Transverse colon (tissue), 4 donors: Measurements from ENCODE around the gene SMKR1. TPM values are rescaled to one million over a fixed set of nuclear protein-coding genes. Genes with fewer than 3 reads are reported as not detected.

Experiments used
- DNase-seq: peaks from one replicate; pipeline ENCODE4 v3.0.0-alpha.2; 2019
- H3K27ac ChIP-seq, 4 donors: fragments of 200-600 bp; sonication (generic); 2 replicates each; pipeline ENCODE4 v1.5.1; 2016 to 2018; ENCODE audit warnings: inconsistent platforms in 4 of 4
- H3K27me3 ChIP-seq: fragments of 200-600 bp; sonication (generic); 2 replicates; pipeline ENCODE4 v1.5.1; 2017; ENCODE audit warnings: inconsistent platforms
- H3K36me3 ChIP-seq, 4 donors: fragments of 200-600 bp; sonication (generic); 2 replicates each; pipeline ENCODE4 v1.5.1; 2017 to 2019; ENCODE audit warnings: inconsistent platforms in 4 of 4
- H3K4me1 ChIP-seq, 4 donors: fragments of 200-600 bp; sonication (generic); 2 replicates each; pipeline ENCODE4 v1.5.1; 2017 to 2020; ENCODE audit warnings: inconsistent platforms in 4 of 4
- H3K4me3 ChIP-seq, 4 donors: fragments of 200-600 bp; sonication (generic); 1 replicate in 1 of 4; 2 replicates in 3 of 4; pipeline versions ENCODE4 v1.5.1 to v1.6.1; 2017 to 2019; ENCODE audit warnings: inconsistent platforms in 4 of 4
- H3K9me3 ChIP-seq, 2 donors: fragments of 200-600 bp; sonication (generic); 2 replicates each; pipeline ENCODE4 v1.5.1; 2017 to 2019; ENCODE audit warnings: inconsistent platforms in 2 of 2
- EP300 ChIP-seq: sonication (generic); formaldehyde crosslinking; IDR thresholded peaks from one replicate; pipeline ENCODE4 v1.6.1; 2017; ENCODE audit warnings: antibody characterized with exemption, low read depth
- POLR2A ChIP-seq: fragments of 450-650 bp; IDR thresholded peaks from one replicate; pipeline ENCODE4 v1.6.1; 2016; ENCODE audit warnings: antibody characterized with exemption, mild to moderate bottlenecking, moderate library complexity
- POLR2AphosphoS5 ChIP-seq, 3 donors: sonication (generic); formaldehyde crosslinking; IDR thresholded peaks; one replicate each; pipeline ENCODE4 v1.6.1; 2016; ENCODE audit warnings: antibody characterized with exemption in 3 of 3
- WGBS, 2 donors: methylation state at CpG; one replicate each; pipeline ENCODE4 v1.1.5; 2018; ENCODE audit warnings: low coverage in 1 of 2; 5-methylcytosine and 5-hydroxymethylcytosine counted together
- in situ Hi-C, 4 donors: fragments of 200-750 bp; cut with MboI; loops; one replicate each; pipeline versions ENCODE4 v1.15.0 to v1.15.1; 2017; ENCODE audit warnings: low sequenced_read_pairs in 3 of 4, low pct_ligation_motif_present in 1 of 4, low pct_unique_long_range_greater_than_20kb in 1 of 4
- intact Hi-C: fragments of 100-400 bp; cut with DNase I; formaldehyde crosslinking; loops from one replicate; pipeline ENCODE4 v1.15.1; 2023; ENCODE audit warnings: low total_unique reads
- total RNA-seq, 4 donors: library from RNA; depleted of rRNA; stranded (reverse); fragments of >200 nt; gene quantifications; one replicate each; pipeline ENCODE4 v1.1.0, GENCODE V29; 2016
- TF ChIP-seq, protein P1 (sequence below), 5 experiments: fragments of 200-600 bp in 3 of 5; fragments of 450-650 bp in 2 of 5; sonication (generic) in 3 of 5; IDR thresholded peaks; 1 replicate in 2 of 5; 2 replicates in 3 of 5; pipeline ENCODE4 v1.5.1; 2016 to 2017; ENCODE audit warnings: antibody characterized with exemption in 5 of 5, inconsistent platforms in 3 of 5, mild to moderate bottlenecking in 2 of 5, moderate library complexity in 1 of 5

Gene SMKR1
- not detected for total RNA-seq

DNA sequence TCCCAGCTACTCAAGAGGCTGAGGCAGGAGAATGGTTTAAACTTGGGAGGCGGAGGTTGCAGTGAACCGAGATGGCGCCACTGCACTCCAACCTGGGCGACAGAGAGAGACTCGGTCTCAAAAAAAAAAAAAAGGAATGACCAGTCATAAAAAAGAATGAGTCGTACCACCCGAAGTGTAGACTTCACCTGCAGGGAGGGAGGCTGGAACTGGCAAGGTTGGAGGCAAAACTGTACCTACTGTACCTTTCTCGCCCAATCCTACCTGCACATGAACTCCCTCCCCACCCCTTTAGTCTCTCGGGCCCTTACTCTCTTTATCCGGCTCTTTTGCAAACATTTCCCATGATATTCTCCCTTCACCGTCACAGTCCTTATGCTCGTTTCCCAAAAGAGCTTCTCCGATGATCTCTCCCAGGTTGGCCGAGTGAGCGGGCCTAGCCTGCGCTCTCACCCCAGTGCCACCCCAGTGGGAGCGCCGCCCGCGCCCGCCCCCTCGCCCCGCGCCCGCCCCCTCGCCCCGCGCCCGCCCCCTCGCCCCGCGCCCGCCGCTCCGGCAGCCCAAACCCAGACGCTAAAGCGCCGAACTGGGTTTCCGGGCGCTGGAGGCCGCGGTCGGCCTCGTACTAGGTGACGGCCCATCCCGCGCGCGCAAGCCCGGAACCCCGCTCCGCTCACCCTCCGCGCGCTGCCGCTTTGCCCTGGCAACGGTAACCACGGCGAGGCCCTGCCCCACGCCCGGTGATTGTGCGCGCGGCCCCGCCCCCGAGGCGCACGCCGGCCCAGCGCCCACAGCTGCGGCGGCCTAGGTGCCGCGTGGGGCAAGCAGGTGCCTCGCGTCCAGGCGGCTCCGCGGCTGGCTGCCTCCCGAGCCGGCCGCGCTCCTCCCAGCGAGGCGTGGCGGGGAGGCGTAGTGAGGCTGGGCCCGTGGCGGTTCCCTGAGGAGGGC is at the start of gene SMKR1:
Gene SMKR1 (plus strand): TSS at position 772 of the 948 bp plus-strand sequence. CDS start 294 bp downstream, outside the sequence.
- 14% methylated on average over 33 of the region's 89 CpGs; no CpG with 5 or more reads in 1 of the 2 donors for WGBS, 2 donors
- H3K36me3 ChIP-seq, result no peaks in the 10 kb centered on the region
- in situ Hi-C loops (no loop called here), intact Hi-C loops (no loop called here)
- H3K4me3 ChIP-seq, result peak within 1 kb of the TSS; percentile 26 to 59 (median 40)
- peaks cover 0 to 9% (median 5%) of the 10 kb centered on the region in 4 donors for H3K4me1 ChIP-seq
- H3K27ac ChIP-seq, result no peak within 1 kb of the TSS
- peaks cover 18% of the 10 kb centered on the region for H3K27me3 ChIP-seq
- DNase-seq, result peak; percentile 88
- no peak for TF ChIP-seq POLR2AphosphoS5 (IDR thresholded peaks at IDR 0.05)
- no peak for TF ChIP-seq EP300
- TF ChIP-seq POLR2A, result no peak
- TF ChIP-seq, protein P1, sequence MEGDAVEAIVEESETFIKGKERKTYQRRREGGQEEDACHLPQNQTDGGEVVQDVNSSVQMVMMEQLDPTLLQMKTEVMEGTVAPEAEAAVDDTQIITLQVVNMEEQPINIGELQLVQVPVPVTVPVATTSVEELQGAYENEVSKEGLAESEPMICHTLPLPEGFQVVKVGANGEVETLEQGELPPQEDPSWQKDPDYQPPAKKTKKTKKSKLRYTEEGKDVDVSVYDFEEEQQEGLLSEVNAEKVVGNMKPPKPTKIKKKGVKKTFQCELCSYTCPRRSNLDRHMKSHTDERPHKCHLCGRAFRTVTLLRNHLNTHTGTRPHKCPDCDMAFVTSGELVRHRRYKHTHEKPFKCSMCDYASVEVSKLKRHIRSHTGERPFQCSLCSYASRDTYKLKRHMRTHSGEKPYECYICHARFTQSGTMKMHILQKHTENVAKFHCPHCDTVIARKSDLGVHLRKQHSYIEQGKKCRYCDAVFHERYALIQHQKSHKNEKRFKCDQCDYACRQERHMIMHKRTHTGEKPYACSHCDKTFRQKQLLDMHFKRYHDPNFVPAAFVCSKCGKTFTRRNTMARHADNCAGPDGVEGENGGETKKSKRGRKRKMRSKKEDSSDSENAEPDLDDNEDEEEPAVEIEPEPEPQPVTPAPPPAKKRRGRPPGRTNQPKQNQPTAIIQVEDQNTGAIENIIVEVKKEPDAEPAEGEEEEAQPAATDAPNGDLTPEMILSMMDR (IDR thresholded peaks at IDR 0.05), result no peak
- no peaks in the 10 kb centered on the region for H3K9me3 ChIP-seq

DNA sequence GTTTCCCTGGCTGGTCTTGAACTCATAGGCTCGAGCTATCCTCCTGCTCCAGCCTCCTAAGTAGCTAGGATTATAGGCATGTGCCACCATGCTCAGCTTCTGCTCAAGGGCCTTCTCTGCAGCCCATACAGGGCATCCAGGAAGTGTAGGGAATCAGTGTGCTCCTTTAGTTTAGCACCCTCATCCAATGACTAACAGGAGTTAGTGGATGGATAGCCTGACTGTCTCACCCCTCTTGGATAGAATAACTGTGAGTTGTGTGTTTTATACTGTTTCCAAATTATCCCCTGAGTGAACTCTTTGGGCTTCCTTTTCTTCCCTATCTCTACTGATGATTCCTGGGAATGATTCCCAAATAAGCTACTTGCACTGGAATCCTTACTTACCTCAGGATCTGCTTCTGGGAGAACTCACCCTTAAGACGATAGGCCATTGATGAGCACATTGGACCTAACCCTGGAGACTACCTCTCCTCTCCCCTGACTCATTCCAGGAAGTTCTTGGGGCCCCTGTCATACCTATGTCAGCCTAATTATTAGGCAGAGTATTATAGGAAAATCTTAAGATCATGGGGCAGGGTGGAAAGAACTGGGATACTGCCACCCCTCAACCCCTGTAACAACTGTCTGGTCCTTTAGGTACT is 49.6 kb upstream of the SMKR1 start:
- Histone ChIP-seq H3K27ac (no peak overlapping the region), H3K36me3 (no peaks in the 10 kb centered on the region), H3K27me3 (no peaks in the 10 kb centered on the region), H3K4me3 (no peak overlapping the region), H3K9me3 (peaks cover 0 to 9% of the 10 kb centered on the region in 2 donors), H3K4me1 (no peaks in the 10 kb centered on the region)
- in situ Hi-C loops, result loop anchor here (25.0 kb wide), 2 partner anchors 90 to 240 kb away; no protein-coding TSS in a partner anchor
- intact Hi-C loops, result no loop called here
- TF ChIP-seq POLR2A (no peak), POLR2AphosphoS5 (IDR thresholded peaks at IDR 0.05) (no peak), EP300 (no peak)
- TF ChIP-seq, protein P1 (IDR thresholded peaks at IDR 0.05), result no peak
- no peak for DNase-seq
- WGBS, 2 donors, result 56 to 76% methylated on average over 1 to 2 of the region's 2 CpGs

DNA sequence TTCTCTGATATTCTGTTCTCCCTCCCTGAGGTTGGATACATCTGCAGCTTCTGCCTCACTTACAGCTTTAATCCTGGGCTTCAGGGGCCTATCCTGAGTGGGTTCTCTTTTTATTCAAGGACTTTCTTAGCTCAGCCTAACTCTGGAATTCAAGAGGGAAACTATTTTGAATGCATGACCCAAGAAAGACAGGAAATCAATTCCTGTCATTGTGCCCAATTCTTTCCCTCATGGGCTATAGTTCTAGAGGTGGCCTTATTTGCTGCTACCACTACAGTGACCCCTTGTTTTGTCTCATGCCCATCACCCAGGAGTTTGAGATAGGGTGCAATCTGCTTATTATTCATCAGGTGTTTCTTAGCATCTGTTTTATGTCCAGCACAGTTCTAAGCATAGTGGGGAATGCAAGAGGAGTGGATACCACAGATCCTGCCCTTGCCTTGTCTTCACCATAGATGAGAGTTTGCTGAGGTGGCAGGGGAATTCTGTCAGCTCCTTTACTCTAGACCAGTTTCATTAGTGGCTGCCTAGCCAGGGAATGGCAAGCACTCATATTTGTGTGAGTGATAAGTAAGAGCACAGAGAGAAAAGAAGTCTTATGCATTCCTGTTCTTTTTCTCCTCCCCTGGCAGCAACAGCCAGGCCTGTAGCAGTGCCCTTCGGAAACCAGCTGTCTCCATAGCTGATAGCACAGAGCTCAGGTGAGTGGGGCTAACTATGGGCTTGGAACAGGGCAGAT is 48.7 kb upstream of the SMKR1 start:
- in situ Hi-C loops (loop anchor here (25.0 kb wide), 2 partner anchors 91 to 241 kb away; no protein-coding TSS in a partner anchor), intact Hi-C loops (no loop called here)
- no peaks in the 10 kb centered on the region for H3K4me1 ChIP-seq
- no peak overlapping the region for H3K27ac ChIP-seq
- no peaks in the 10 kb centered on the region for H3K27me3 ChIP-seq
- 100% methylated on average over 1 of the region's 1 CpG; no CpG with 5 or more reads in 1 of the 2 donors for WGBS, 2 donors
- no peak for DNase-seq
- no peak overlapping the region for H3K4me3 ChIP-seq
- H3K36me3 ChIP-seq, result no peaks in the 10 kb centered on the region
- TF ChIP-seq, protein P1 (IDR thresholded peaks at IDR 0.05), result no peak
- TF ChIP-seq POLR2AphosphoS5 (IDR thresholded peaks at IDR 0.05) (no peak), POLR2A (no peak), EP300 (no peak)
- peaks cover 0 to under 1% of the 10 kb centered on the region in 2 donors for H3K9me3 ChIP-seq
